AG09309 (cell line): Measurements from ENCODE around the gene CPS1.

Source experiments
- DNase-seq: peaks from one replicate; pipeline ENCODE4 v3.0.0-alpha.2; 2010; ENCODE audit warnings: low read depth
- H3K4me3 ChIP-seq: 2 replicates; pipeline ENCODE4 v1.5.1; 2011; ENCODE audit warnings: mild to moderate bottlenecking, low read depth, low read length, moderate library complexity; ENCODE audit not compliant: control insufficient read depth
- TF ChIP-seq, protein P1 (sequence below): IDR thresholded peaks from 2 replicates; pipeline ENCODE4 v1.5.1; 2011; ENCODE audit warnings: mild to moderate bottlenecking, low read depth, low read length, inconsistent platforms; ENCODE audit not compliant: insufficient read depth, control insufficient read depth; ENCODE audit errors: missing control alignments

The CPS1 gene

DNA sequence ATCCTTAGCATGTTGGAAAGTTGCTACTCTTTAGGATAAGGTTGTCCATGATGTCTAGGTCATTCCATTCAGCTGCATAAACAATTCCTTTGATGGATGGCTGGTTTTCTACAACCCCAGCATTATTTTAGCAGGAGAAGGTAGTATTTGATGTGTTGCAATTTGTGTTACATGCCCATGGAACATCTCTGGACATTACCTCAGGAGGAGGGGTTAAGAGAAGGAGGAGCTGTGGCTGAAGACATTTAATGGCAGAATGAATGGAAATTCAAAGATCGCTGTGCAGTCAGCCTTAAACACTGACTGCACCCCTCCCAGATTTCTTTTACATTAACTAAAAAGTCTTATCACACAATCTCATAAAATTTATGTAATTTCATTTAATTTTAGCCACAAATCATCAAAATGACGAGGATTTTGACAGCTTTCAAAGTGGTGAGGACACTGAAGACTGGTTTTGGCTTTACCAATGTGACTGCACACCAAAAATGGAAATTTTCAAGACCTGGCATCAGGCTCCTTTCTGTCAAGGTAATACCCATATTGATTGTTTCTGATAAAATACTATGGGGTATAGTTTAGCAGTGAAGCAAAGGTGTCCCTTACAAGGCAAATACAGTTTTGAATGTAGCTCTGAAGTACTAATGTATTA, at the start of gene CPS1:
CPS1 (plus strand) TSS at position 271 of the 652 bp plus-strand sequence; CDS start at position 406, 135 bp downstream.
- DNase-seq, result no peak
- TF ChIP-seq, protein P1, sequence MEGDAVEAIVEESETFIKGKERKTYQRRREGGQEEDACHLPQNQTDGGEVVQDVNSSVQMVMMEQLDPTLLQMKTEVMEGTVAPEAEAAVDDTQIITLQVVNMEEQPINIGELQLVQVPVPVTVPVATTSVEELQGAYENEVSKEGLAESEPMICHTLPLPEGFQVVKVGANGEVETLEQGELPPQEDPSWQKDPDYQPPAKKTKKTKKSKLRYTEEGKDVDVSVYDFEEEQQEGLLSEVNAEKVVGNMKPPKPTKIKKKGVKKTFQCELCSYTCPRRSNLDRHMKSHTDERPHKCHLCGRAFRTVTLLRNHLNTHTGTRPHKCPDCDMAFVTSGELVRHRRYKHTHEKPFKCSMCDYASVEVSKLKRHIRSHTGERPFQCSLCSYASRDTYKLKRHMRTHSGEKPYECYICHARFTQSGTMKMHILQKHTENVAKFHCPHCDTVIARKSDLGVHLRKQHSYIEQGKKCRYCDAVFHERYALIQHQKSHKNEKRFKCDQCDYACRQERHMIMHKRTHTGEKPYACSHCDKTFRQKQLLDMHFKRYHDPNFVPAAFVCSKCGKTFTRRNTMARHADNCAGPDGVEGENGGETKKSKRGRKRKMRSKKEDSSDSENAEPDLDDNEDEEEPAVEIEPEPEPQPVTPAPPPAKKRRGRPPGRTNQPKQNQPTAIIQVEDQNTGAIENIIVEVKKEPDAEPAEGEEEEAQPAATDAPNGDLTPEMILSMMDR, result no peak
- H3K4me3 ChIP-seq, result no peak within 1 kb of the TSS

DNA sequence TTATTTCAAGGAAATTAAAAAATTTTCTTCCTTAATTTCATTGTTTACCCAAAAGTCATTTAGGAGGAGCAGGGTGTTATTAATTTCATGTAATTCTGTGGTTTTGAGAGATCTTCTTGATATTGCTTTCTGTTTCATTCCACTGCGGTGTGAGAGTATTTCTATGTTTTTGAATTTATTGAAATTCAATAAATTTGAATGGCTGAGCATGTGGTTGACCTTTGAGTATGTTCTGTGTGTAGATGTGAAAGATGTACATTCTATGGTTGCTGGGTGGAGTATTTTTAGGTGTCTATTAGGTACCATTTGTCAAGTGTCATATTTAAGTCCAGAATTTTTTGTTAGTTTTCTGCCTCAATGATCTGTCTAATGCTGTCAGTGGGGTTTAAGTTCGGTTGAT, 40.5 kb upstream of the CPS1 start:
- no peak for DNase-seq
- TF ChIP-seq, protein P1, result no peak
- H3K4me3 ChIP-seq, result no peak overlapping the region

DNA sequence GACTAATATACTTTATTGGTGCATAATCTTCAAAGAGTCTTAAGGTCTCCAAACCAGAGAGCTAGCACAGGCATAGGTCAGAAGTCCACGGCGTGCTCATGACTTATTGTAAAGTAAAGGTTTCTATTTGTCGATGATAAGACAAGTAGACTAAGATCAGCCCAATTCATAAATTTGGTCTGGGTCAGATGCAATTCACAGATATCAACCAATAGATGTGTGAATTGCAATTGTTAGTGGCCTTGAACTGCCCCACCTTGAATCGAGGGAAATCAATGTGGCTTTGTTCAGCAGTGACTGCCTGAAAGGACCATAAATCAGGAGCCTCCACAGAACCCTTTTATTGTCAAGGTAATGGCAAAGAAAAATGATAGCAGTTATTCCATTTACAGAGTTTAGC, 39.1 kb upstream of the CPS1 start:
- DNase-seq, result no peak
- H3K4me3 ChIP-seq, result no peak overlapping the region
- TF ChIP-seq, protein P1, result no peak

DNA sequence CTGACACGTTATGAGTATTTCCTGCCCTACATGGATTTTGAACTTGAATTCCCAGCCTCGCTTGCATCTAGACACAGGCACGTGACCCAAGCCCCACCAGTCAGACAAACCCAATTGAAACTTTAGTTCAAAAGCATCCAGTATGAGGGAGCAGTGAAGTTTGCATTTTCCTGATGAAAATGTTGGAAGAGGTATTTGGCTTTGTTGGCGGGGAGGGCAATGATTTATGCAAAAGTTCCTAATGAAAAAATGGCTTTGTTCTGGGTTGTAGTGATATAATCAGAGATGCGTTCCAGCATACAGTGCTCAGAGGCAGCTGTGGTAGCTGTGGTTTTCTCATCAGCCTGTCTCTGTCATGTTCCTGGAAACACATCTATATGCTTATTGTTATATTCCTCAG, 36.8 kb upstream of the CPS1 start:
- TF ChIP-seq, protein P1, result no peak
- DNase-seq, result no peak
- no peak overlapping the region for H3K4me3 ChIP-seq

DNA sequence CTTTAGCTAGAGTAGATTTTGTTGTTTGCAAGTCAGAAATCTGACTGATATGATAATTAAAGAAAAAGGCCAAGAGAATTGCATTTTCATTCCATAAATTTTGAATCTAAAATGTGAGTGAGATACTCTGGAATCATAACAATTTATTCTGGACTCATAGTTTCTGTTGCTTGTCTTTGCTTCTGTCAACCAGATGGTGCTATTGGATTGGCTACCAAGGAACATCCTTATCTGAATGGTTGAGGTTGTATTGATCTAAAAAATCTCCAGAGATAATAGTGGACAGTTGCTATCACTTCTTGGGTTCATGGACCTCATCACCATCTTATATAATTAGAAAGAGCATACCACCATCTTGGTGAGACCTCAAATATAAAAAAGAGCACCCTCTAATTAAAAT, 34.0 kb upstream of the CPS1 start:
- DNase-seq, result no peak
- no peak overlapping the region for H3K4me3 ChIP-seq
- TF ChIP-seq, protein P1, result no peak

DNA sequence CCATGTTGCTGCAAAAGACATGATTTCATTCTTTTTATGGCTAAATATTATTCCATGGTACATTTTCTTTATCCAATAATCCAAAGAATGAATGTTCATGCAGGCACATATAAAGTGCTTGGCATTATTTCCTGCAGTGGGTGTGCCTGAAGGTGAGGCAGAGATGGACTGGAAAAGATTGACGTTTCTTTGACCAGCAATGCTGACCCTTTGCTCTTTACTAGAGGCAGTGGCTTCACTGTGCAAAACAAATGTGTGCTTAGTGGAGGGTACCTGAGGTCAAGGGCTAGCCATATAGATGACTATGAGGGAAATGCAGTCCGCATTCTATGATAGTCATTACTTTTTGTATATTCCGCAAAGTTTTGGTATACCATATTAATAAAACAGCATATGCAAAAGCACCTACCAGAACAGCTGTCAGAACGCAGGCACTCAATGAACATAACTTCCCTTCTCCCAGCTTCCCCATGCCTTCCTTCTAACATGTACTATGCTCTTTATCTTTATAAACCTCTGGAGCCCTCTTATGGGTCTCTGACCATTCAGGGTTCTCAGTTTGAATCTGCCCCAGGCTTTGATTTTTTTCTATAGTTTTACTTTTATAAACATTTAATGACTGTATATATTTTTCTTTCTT, 32.6 kb upstream of the CPS1 start:
- no peak for DNase-seq
- no peak overlapping the region for H3K4me3 ChIP-seq
- TF ChIP-seq, protein P1, result no peak
